AG10803 (cell line): ENCODE data around the gene LGALS7.
"Not testable (repeated sequence)": the region's sequence is repeated elsewhere in the genome, so short reads cannot be mapped to it uniquely, and the experiment has no call there.

ENCODE experiments used
- DNase-seq: peaks from one replicate; pipeline ENCODE4 v3.0.0; 2010; ENCODE audit warnings: low read depth
- H3K4me3 ChIP-seq: 2 replicates; pipeline ENCODE4 v1.5.1; 2011; ENCODE audit warnings: mild to moderate bottlenecking, low read length, control low read depth
- CTCF ChIP-seq: conservative IDR thresholded peaks from 2 replicates; pipeline ENCODE4 v1.5.1; 2011; ENCODE audit warnings: mild to moderate bottlenecking, low read length, control low read depth, inconsistent platforms

Gene LGALS7

GRCh38 chr19:38773469-38774177 lies at the start of gene LGALS7:
Gene LGALS7, minus strand, starts transcription at chr19:38773517. Its CDS starts 25 bp downstream, at chr19:38773492.
- H3K4me3 ChIP-seq = no peak within 1 kb of the TSS
- no peak for DNase-seq
- TF ChIP-seq CTCF = no peak

GRCh38 chr19:38821230-38821825 lies 48.0 kb upstream of the LGALS7 start:
- DNase-seq, H3K4me3 ChIP-seq: not testable (repeated sequence)

- no peak overlapping the region for H3K4me3 ChIP-seq
- no peak for TF ChIP-seq CTCF
- no peak for DNase-seq
Observed at GRCh38 chr19:38819231-38819920, 46.1 kb upstream of the LGALS7 start.

GRCh38 chr19:38817081-38817480 lies 43.8 kb upstream of the LGALS7 start:
- TF ChIP-seq CTCF = no peak
- no peak for DNase-seq
- H3K4me3 ChIP-seq = no peak overlapping the region

GRCh38 chr19:38816131-38816750 lies 42.9 kb upstream of the LGALS7 start:
- no peak for DNase-seq
- no peak for TF ChIP-seq CTCF
- H3K4me3 ChIP-seq = no peak overlapping the region

GRCh38 chr19:38815059-38816001 lies 42.0 kb upstream of the LGALS7 start:
- DNase-seq = no peak
- H3K4me3 ChIP-seq = no peak overlapping the region
- no peak for TF ChIP-seq CTCF

- H3K4me3 ChIP-seq, DNase-seq: not testable (repeated sequence)
Observed at GRCh38 chr19:38813932-38814331, 40.6 kb upstream of the LGALS7 start.
